AG09309 (cell line): ENCODE data around the gene MTF2.

Experiments used
- DNase-seq: peaks from one replicate; pipeline ENCODE4 v3.0.0-alpha.2; 2010; ENCODE audit warnings: low read depth
- H3K4me3 ChIP-seq: 2 replicates; pipeline ENCODE4 v1.5.1; 2011; ENCODE audit warnings: mild to moderate bottlenecking, low read depth, low read length, moderate library complexity; ENCODE audit not compliant: control insufficient read depth
- CTCF ChIP-seq: IDR thresholded peaks from 2 replicates; pipeline ENCODE4 v1.5.1; 2011; ENCODE audit warnings: mild to moderate bottlenecking, low read depth, low read length, inconsistent platforms; ENCODE audit not compliant: insufficient read depth, control insufficient read depth; ENCODE audit errors: missing control alignments

MTF2 gene

GRCh38 chr1:93142161-93142560, 63.1 kb downstream of the MTF2 start:
- no peak for DNase-seq

GRCh38 chr1:93143136-93143535, 64.1 kb downstream of the MTF2 start:
- DNase-seq, result no peak
- H3K4me3 ChIP-seq, result no peak overlapping the region
- TF ChIP-seq CTCF, result no peak

More at GRCh38 chr1:93142161-93142560, 63.1 kb downstream of the MTF2 start:
- H3K4me3 ChIP-seq, result no peak overlapping the region
- no peak for TF ChIP-seq CTCF

GRCh38 chr1:93143769-93144168, 64.7 kb downstream of the MTF2 start:
- DNase-seq, result no peak
- no peak overlapping the region for H3K4me3 ChIP-seq
- TF ChIP-seq CTCF, result no peak

GRCh38 chr1:93148001-93148400, 68.9 kb downstream of the MTF2 start:
- no peak for TF ChIP-seq CTCF
- no peak overlapping the region for H3K4me3 ChIP-seq
- DNase-seq, result no peak

- DNase-seq, result no peak
- no peak overlapping the region for H3K4me3 ChIP-seq
- TF ChIP-seq CTCF, result no peak
These were observed 71.6 kb downstream of the MTF2 start for GRCh38 chr1:93150729-93151128.

- DNase-seq, result no peak
- TF ChIP-seq CTCF, result no peak
- no peak overlapping the region for H3K4me3 ChIP-seq
These were observed 72.4 kb downstream of the MTF2 start for GRCh38 chr1:93151474-93151873.

- no peak for DNase-seq
- TF ChIP-seq CTCF, result no peak
- no peak overlapping the region for H3K4me3 ChIP-seq
These were observed 73.8 kb downstream of the MTF2 start for GRCh38 chr1:93152835-93153234.
